Lung (tissue), 12 donors: Measurements from ENCODE around the gene GALNT2. TPM values are rescaled to one million over a fixed set of nuclear protein-coding genes. Genes with fewer than 3 reads are reported as not detected.

Experiments used
- ATAC-seq: fragments of 200-7000 bp; cut with Tn5 transposase; one replicate; pipeline ENCODE4 v1.9.1; 2020; ENCODE audit warnings: moderate number of reproducible peaks; ENCODE audit not compliant: insufficient read depth, low FRiP score
- DNase-seq, 3 donors: peaks; one replicate each; pipeline ENCODE4 v3.0.0-alpha.2; 2013 to 2017
- H3K27ac ChIP-seq, 2 donors: one replicate each; pipeline ENCODE4 v1.5.1; 2013; ENCODE audit warnings: mild to moderate bottlenecking in 2 of 2, moderate library complexity in 2 of 2, control low read depth in 1 of 2, inconsistent platforms in 1 of 2, low read depth in 1 of 2, low read length in 1 of 2
- H3K27me3 ChIP-seq, 3 donors: one replicate each; pipeline ENCODE4 v1.5.1; 2013; ENCODE audit warnings: low read length in 2 of 3; ENCODE audit not compliant: control insufficient read depth in 3 of 3, insufficient read depth in 3 of 3
- H3K36me3 ChIP-seq, 4 donors: one replicate each; pipeline ENCODE4 v1.5.1; 2013; ENCODE audit warnings: low read length in 4 of 4, mild to moderate bottlenecking in 1 of 4, moderate library complexity in 1 of 4; ENCODE audit not compliant: control insufficient read depth in 4 of 4, insufficient read depth in 4 of 4
- H3K4me1 ChIP-seq, 5 donors: one replicate each; pipeline ENCODE4 v1.5.1; 2013; ENCODE audit warnings: low read length in 5 of 5, mild to moderate bottlenecking in 2 of 5, moderate library complexity in 1 of 5; ENCODE audit not compliant: control insufficient read depth in 5 of 5, insufficient read depth in 5 of 5
- H3K4me3 ChIP-seq: one replicate; pipeline ENCODE4 v1.5.1; 2013; ENCODE audit warnings: mild to moderate bottlenecking, control low read depth, moderate library complexity
- H3K9ac ChIP-seq, 2 donors: one replicate each; pipeline ENCODE4 v1.5.1; 2013; ENCODE audit warnings: low read length in 2 of 2, control low read depth in 1 of 2; ENCODE audit not compliant: insufficient read depth in 1 of 2
- H3K9me3 ChIP-seq, 4 donors: one replicate each; pipeline ENCODE4 v1.5.1; 2013; ENCODE audit warnings: low read length in 3 of 4, mild to moderate bottlenecking in 1 of 4, moderate library complexity in 1 of 4; ENCODE audit not compliant: control insufficient read depth in 4 of 4, insufficient read depth in 3 of 4
- CTCF ChIP-seq: IDR thresholded peaks from 2 replicates; pipeline ENCODE4 v1.5.1; 2012; ENCODE audit warnings: mild to moderate bottlenecking; ENCODE audit errors: control extremely low read depth, extremely low read depth
- WGBS, 2 donors: extraction: QIAGEN DNeasy Blood & Tissue Kit; methylation state at CpG; one replicate each; pipeline ENCODE4 v1.1.7; 2013; 5-methylcytosine and 5-hydroxymethylcytosine counted together
- polyA plus RNA-seq, 2 donors: library from polyadenylated mRNA; stranded (reverse); fragments of 200-250 nt; gene quantifications; one replicate each; pipeline ENCODE4 v1.2.1, GENCODE V29; 2013
- total RNA-seq, 2 donors: library from RNA; depleted of rRNA in 1 of 2; stranded (reverse); fragments of >200 nt in 1 of 2; gene quantifications; one replicate each; pipeline ENCODE4 v1.2.1, GENCODE V29; 2014 to 2021
- donor health status: control.
- donor health status: control.
- donor health status: Bipolar disorder and iron deficiency.
- donor health status: healthy.
- donor health status: DM: yes; HTN: yes; CAD: no.

The GALNT2 gene
- total and polyA plus RNA-seq, 4 donors = 23.1 to 101 (median 58.9) TPM

GRCh38 chr1:230233786-230234185 is 166.7 kb downstream of the GALNT2 start:
- WGBS, 2 donors = 97% methylated on average over 4 of the region's 4 CpGs
- TF ChIP-seq CTCF = no peak
- no peak for DNase-seq
- Histone ChIP-seq H3K9me3 (no peaks in the 10 kb centered on the region), H3K27me3 (no peaks in the 10 kb centered on the region), H3K27ac (no peak overlapping the region), H3K36me3 (peaks cover 0 to 9% (median 3%) of the 10 kb centered on the region in 4 donors), H3K4me1 (peaks cover 3 to 15% (median 8%) of the 10 kb centered on the region in 5 donors), H3K9ac (no peak overlapping the region), H3K4me3 (no peak overlapping the region)
- ATAC-seq = no peak

- 89 to 97% methylated on average over 7 of the region's 7 CpGs for WGBS, 2 donors
- H3K36me3 ChIP-seq = peaks cover 0 to 12% (median 5%) of the 10 kb centered on the region in 4 donors
- no peak overlapping the region for H3K4me3 ChIP-seq
- TF ChIP-seq CTCF = no peak
- ATAC-seq (no peak), DNase-seq (no peak)
- H3K9ac ChIP-seq = no peak overlapping the region
- peaks cover 0 to 15% (median 3%) of the 10 kb centered on the region in 5 donors for H3K4me1 ChIP-seq
- no peaks in the 10 kb centered on the region for H3K9me3 ChIP-seq
- H3K27me3 ChIP-seq = no peaks in the 10 kb centered on the region
- H3K27ac ChIP-seq = no peak overlapping the region
Observed at GRCh38 chr1:230235876-230236275, 168.8 kb downstream of the GALNT2 start.

- Histone ChIP-seq H3K4me3 (no peak overlapping the region), H3K36me3 (peaks cover 0 to 12% (median 5%) of the 10 kb centered on the region in 4 donors), H3K27ac (no peak overlapping the region), H3K4me1 (peaks cover 0 to 12% (median 1%) of the 10 kb centered on the region in 5 donors), H3K9ac (no peak overlapping the region), H3K9me3 (no peaks in the 10 kb centered on the region), H3K27me3 (no peaks in the 10 kb centered on the region)
- TF ChIP-seq CTCF = no peak
- no peak for DNase-seq
- no peak for ATAC-seq
- 95 to 97% methylated on average over 11 of the region's 11 CpGs for WGBS, 2 donors
Observed at GRCh38 chr1:230236301-230237008, 169.4 kb downstream of the GALNT2 start.
